Iris pigment epithelial cell (primary cell): ENCODE measurements around the gene TMEM45A.

Experiments
- DNase-seq: peaks from one replicate; pipeline ENCODE4 v3.0.0-alpha.2; 2011; ENCODE audit warnings: low read depth

Gene TMEM45A

GRCh38 chr3:100615684-100616083, 123.3 kb downstream of the TMEM45A start:
- DNase-seq = peak; percentile 79

- no peak for DNase-seq
Measured at GRCh38 chr3:100621251-100621650, 128.8 kb downstream of the TMEM45A start.
